Activated naive CD8-positive, alpha-beta T cell treated with anti-CD3 and anti-CD28 coated beads, Interleukin-2, amount 10 ng/mL, durations not matched to agents 7 days and 5 days (primary cell): ENCODE results near the gene FOXO1. TPM values are rescaled to one million over a fixed set of nuclear protein-coding genes. Genes with fewer than 3 reads are reported as not detected.
"Not testable (repeated sequence)": the region's sequence is repeated elsewhere in the genome, so short reads cannot be mapped to it uniquely, and the experiment has no call there.

ENCODE experiments used
- ATAC-seq: fragments of 150-1000 bp; cut with Tn5 transposase; one replicate; pipeline ENCODE4 v1.10.0; 2021; ENCODE audit warnings: low read depth, moderate library complexity
- POLR2A ChIA-PET: fragments of 350-600 bp; sonication (Branson Sonifier 250); formaldehyde crosslinking; loops from one replicate; lab custom pipeline; 2021; ENCODE audit warnings: antibody characterized with exemption; lab: Charles Lee
- DNase-seq: peaks from one replicate; pipeline ENCODE4 v3.0.0; 2021
- H3K27ac Mint-ChIP-seq: one replicate; pipeline ENCODE4 v1.8.0; 2022; ENCODE audit warnings: mild to moderate bottlenecking, mixed read lengths
- H3K27me3 Mint-ChIP-seq: one replicate; pipeline ENCODE4 v1.8.0; 2022; ENCODE audit warnings: mild to moderate bottlenecking, moderate library complexity, mixed read lengths
- H3K36me3 Mint-ChIP-seq: one replicate; pipeline ENCODE4 v1.8.0; 2021; ENCODE audit warnings: mild to moderate bottlenecking, mixed read lengths
- H3K4me1 Mint-ChIP-seq: one replicate; pipeline ENCODE4 v1.8.0; 2021; ENCODE audit warnings: mixed read lengths
- H3K4me3 Mint-ChIP-seq: one replicate; pipeline ENCODE4 v1.8.0; 2022; ENCODE audit warnings: mild to moderate bottlenecking, moderate library complexity, mixed read lengths
- H3K9me3 Mint-ChIP-seq: one replicate; pipeline ENCODE4 v1.8.0; 2021; ENCODE audit warnings: mixed read lengths
- total RNA-seq, 2 experiments: library from RNA; stranded (reverse); gene quantifications; one replicate each; pipeline ENCODE4 v1.2.3, GENCODE V29; 2021

The FOXO1 gene
- 10 to 100 TPM; 36.7 to 39.8 TPM for total RNA-seq

- DNase-seq = peak; percentile 97
- Mint-ChIP-seq H3K4me1 (peaks cover 38% of the 10 kb centered on the region), H3K9me3 (no peaks in the 10 kb centered on the region), H3K27me3 (no peaks in the 10 kb centered on the region), H3K4me3 (peak within 1 kb of the TSS; percentile 90), H3K27ac (peak within 1 kb of the TSS; percentile 92), H3K36me3 (peaks cover 4% of the 10 kb centered on the region)
- POLR2A ChIA-PET = interaction anchor here (0.8 to 3.6 kb wide), 15 partner anchors 19 to 980 kb away, joined by 3 to 28 read pairs (median 8); no protein-coding TSS in a partner anchor
- ATAC-seq = peak; percentile 66
Measured at GRCh38 chr13:40666045-40666932, at the start of gene FOXO1. TSS of gene FOXO1 (minus strand) at chr13:40666641. CDS start at chr13:40666212, 429 bp downstream.

- H3K4me1 Mint-ChIP-seq, H3K27ac Mint-ChIP-seq, H3K4me3 Mint-ChIP-seq, DNase-seq, H3K27me3 Mint-ChIP-seq, POLR2A ChIA-PET, ATAC-seq: not testable (repeated sequence)
- Mint-ChIP-seq H3K9me3 (peaks cover 15% of the 10 kb centered on the region), H3K36me3 (peaks cover 60% of the 10 kb centered on the region)
Measured at GRCh38 chr13:40714433-40714832, 48.0 kb upstream of the FOXO1 start.

GRCh38 chr13:40706439-40706838, 40.0 kb upstream of the FOXO1 start:
- Mint-ChIP-seq H3K27me3 (no peaks in the 10 kb centered on the region), H3K9me3 (peaks cover 27% of the 10 kb centered on the region), H3K36me3 (peaks cover 37% of the 10 kb centered on the region), H3K4me3 (no peak overlapping the region), H3K27ac (peak overlapping the region; percentile 41), H3K4me1 (peaks cover 22% of the 10 kb centered on the region)
- no peak for DNase-seq
- peak; percentile 96 for ATAC-seq
- POLR2A ChIA-PET = no interaction called here

- DNase-seq (no peak), ATAC-seq (no peak)
- Mint-ChIP-seq H3K4me1 (no peaks in the 10 kb centered on the region), H3K27ac (no peak overlapping the region), H3K4me3 (no peak overlapping the region), H3K9me3 (peaks cover 3% of the 10 kb centered on the region), H3K36me3 (no peaks in the 10 kb centered on the region), H3K27me3 (no peaks in the 10 kb centered on the region)
- POLR2A ChIA-PET = no interaction called here
Measured at GRCh38 chr13:40697711-40698110, 31.3 kb upstream of the FOXO1 start.

GRCh38 chr13:40694426-40694825, 28.0 kb upstream of the FOXO1 start:
- POLR2A ChIA-PET = no interaction called here
- H3K9me3 Mint-ChIP-seq = peaks cover 3% of the 10 kb centered on the region
- no peak overlapping the region for H3K27ac Mint-ChIP-seq
- H3K27me3 Mint-ChIP-seq = no peaks in the 10 kb centered on the region
- DNase-seq (no peak), ATAC-seq (no peak)
- H3K36me3 Mint-ChIP-seq = no peaks in the 10 kb centered on the region
- H3K4me3 Mint-ChIP-seq = no peak overlapping the region
- no peaks in the 10 kb centered on the region for H3K4me1 Mint-ChIP-seq

- no peak for ATAC-seq
- Mint-ChIP-seq H3K27me3 (no peaks in the 10 kb centered on the region), H3K4me3 (no peak overlapping the region), H3K27ac (no peak overlapping the region), H3K36me3 (no peaks in the 10 kb centered on the region), H3K9me3 (no peaks in the 10 kb centered on the region), H3K4me1 (no peaks in the 10 kb centered on the region)
- DNase-seq = no peak
- POLR2A ChIA-PET = no interaction called here
Measured at GRCh38 chr13:40692946-40693345, 26.5 kb upstream of the FOXO1 start.

- H3K27me3 Mint-ChIP-seq = no peaks in the 10 kb centered on the region
- ATAC-seq (no peak), DNase-seq (no peak)
- no peaks in the 10 kb centered on the region for H3K9me3 Mint-ChIP-seq
- H3K4me3 Mint-ChIP-seq = no peak overlapping the region
- POLR2A ChIA-PET = interaction anchor here (0.7 kb wide), 1 partner anchor 1006 kb away, joined by 7 read pairs; no protein-coding TSS in a partner anchor
- H3K36me3 Mint-ChIP-seq = no peaks in the 10 kb centered on the region
- no peak overlapping the region for H3K27ac Mint-ChIP-seq
- no peaks in the 10 kb centered on the region for H3K4me1 Mint-ChIP-seq
Measured at GRCh38 chr13:40688781-40689180, 22.3 kb upstream of the FOXO1 start.

GRCh38 chr13:40682449-40683240, 16.2 kb upstream of the FOXO1 start:
- peaks cover 12% of the 10 kb centered on the region for H3K4me1 Mint-ChIP-seq
- H3K36me3 Mint-ChIP-seq = no peaks in the 10 kb centered on the region
- ATAC-seq (no peak), DNase-seq (no peak)
- H3K9me3 Mint-ChIP-seq = no peaks in the 10 kb centered on the region
- H3K27ac Mint-ChIP-seq = no peak overlapping the region
- H3K27me3 Mint-ChIP-seq = no peaks in the 10 kb centered on the region
- POLR2A ChIA-PET = no interaction called here
- no peak overlapping the region for H3K4me3 Mint-ChIP-seq

- no peaks in the 10 kb centered on the region for H3K36me3 Mint-ChIP-seq
- H3K27me3 Mint-ChIP-seq = no peaks in the 10 kb centered on the region
- no peak for DNase-seq
- H3K9me3 Mint-ChIP-seq = no peaks in the 10 kb centered on the region
- H3K4me1 Mint-ChIP-seq = peaks cover 12% of the 10 kb centered on the region
- POLR2A ChIA-PET = interaction anchor here (0.6 kb wide), 1 partner anchor 150 kb away, joined by 4 read pairs; no protein-coding TSS in a partner anchor
- no peak overlapping the region for H3K27ac Mint-ChIP-seq
- ATAC-seq = no peak
- H3K4me3 Mint-ChIP-seq = no peak overlapping the region
Measured at GRCh38 chr13:40681341-40682146, 15.1 kb upstream of the FOXO1 start.

- Mint-ChIP-seq H3K4me3 (no peak overlapping the region), H3K27ac (no peak overlapping the region), H3K4me1 (peaks cover 12% of the 10 kb centered on the region), H3K27me3 (no peaks in the 10 kb centered on the region), H3K36me3 (no peaks in the 10 kb centered on the region), H3K9me3 (no peaks in the 10 kb centered on the region)
- ATAC-seq = no peak
- DNase-seq = no peak
- POLR2A ChIA-PET = no interaction called here
Measured at GRCh38 chr13:40680659-40681323, 14.3 kb upstream of the FOXO1 start.

- Mint-ChIP-seq H3K27me3 (no peaks in the 10 kb centered on the region), H3K9me3 (peaks cover 1% of the 10 kb centered on the region), H3K27ac (no peak overlapping the region), H3K4me3 (no peak overlapping the region), H3K4me1 (peaks cover 12% of the 10 kb centered on the region), H3K36me3 (no peaks in the 10 kb centered on the region)
- POLR2A ChIA-PET = no interaction called here
- ATAC-seq (no peak), DNase-seq (no peak)
Measured at GRCh38 chr13:40679480-40679985, 13.1 kb upstream of the FOXO1 start.

- POLR2A ChIA-PET = interaction anchor here (0.5 kb wide), 1 partner anchor 47 kb away, joined by 3 read pairs; no protein-coding TSS in a partner anchor
- Mint-ChIP-seq H3K27ac (no peak overlapping the region), H3K9me3 (peaks cover 1% of the 10 kb centered on the region), H3K4me1 (peaks cover 13% of the 10 kb centered on the region), H3K27me3 (no peaks in the 10 kb centered on the region), H3K4me3 (no peak overlapping the region), H3K36me3 (no peaks in the 10 kb centered on the region)
- no peak for DNase-seq
- no peak for ATAC-seq
Measured at GRCh38 chr13:40677064-40677463, 10.6 kb upstream of the FOXO1 start.
